ENCODE measurements around the gene EIF2AK2. TPM values are rescaled to one million over a fixed set of nuclear protein-coding genes. Genes with fewer than 3 reads are reported as not detected.

Gene EIF2AK2
- total and polyA plus RNA-seq, 2 experiments from 2014 or later: 33.8 to 35.5 TPM

DNA sequence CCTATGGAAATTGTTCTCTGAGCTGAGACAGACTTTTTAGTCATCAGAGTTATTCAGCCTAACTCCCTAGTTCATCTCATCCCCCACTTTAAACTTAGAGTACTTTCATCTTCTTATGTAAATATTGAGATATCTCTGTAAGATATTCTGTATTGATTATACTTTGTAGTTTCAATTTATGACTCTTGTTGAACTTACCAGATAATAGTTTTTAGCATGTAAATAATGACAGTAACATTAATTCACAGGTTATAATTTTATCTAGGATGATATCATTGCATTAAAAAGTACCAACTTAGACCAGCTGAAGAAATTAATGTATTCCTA is 14.8 kb upstream of the EIF2AK2 start:
- Histone ChIP-seq H3K27me3 (ENCODE audit: insufficient read depth) (no peaks in the 10 kb centered on the region), H3K79me2 (replicated peaks; ENCODE audit: insufficient read depth) (no peaks in the 10 kb centered on the region), H3K4me1 (ENCODE audit: insufficient read depth) (no peaks in the 10 kb centered on the region), H3K27ac (ENCODE audit: low read depth) (no peak overlapping the region), H3K36me3 (ENCODE audit: insufficient read depth) (no peaks in the 10 kb centered on the region), H4K20me1 (replicated peaks; ENCODE audit: insufficient read depth) (no peaks in the 10 kb centered on the region), H3K9me2 (ENCODE audit: insufficient read depth) (no peaks in the 10 kb centered on the region), H3K4me3 (no peak overlapping the region), H2AFZ (0 out of 2 replicates have a peak overlapping the region, but pooled peaks have one; percentile 60), H3F3A (replicated peaks; ENCODE audit: low read depth) (no peaks in the 10 kb centered on the region), H3K4me2 (no peak overlapping the region)
- peaks cover 2% of the 10 kb centered on the region; the same call in 1 of the 3 replicates for H3K4me1 Mint-ChIP-seq
- ATAC-seq (no peak), DNase-seq (ENCODE audit: low spot score) (no peak)
- H3K27ac Mint-ChIP-seq: no peak overlapping the region
- H3K9me3 Mint-ChIP-seq: no peaks in the 10 kb centered on the region
- H3K4me3 Mint-ChIP-seq: no peak overlapping the region
- TF ChIP-seq ZNF114 (CRISPR knock-in tag; IDR thresholded peaks at IDR 0.05) (no peak), EZH2 (IDR thresholded peaks at IDR 0.05; ENCODE audit: low read depth, unreplicated experiment) (no peak), ZNF462 (CRISPR knock-in tag; IDR thresholded peaks at IDR 0.05) (no peak)
- peaks cover 1% of the 10 kb centered on the region for H3K27me3 Mint-ChIP-seq (ENCODE audit: insufficient read depth, low read depth, poor library complexity)
- no peaks in the 10 kb centered on the region for H3K36me3 Mint-ChIP-seq (ENCODE audit: low read depth)

DNA sequence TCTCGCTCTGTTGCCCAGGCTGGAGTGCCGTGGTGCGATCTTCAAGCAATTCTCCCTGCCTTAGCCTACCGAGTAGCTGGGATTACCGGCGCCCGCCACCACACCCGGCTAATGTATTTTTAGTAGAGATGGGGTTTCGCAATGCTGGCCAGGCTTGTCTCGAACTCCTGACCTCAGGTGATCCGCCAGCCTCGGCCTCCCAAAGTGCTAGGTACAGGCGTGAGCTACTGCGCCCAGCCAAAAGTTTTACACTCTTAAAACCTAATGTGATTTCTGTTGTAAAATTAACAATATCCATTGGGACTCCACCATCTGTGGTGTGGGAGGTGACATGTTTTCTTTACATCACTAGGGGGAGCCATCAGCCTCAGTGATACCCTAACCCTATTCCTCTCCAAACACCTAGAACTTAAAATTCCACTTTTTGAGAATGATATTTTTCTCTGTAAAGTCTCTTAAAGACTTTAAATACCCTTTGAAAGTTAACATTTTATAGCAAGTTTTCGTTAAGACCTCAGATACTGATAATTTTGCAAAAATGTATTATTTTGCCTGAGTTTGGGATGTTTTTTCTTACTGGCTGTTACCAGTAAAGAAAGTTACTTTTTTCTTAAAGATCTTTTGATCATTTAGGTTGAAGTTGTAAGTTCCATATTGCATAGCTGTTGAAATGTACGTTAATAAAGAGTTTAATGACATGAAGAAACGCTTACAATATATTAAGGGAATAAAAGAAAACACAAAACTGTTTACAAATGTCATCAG is 11.6 kb upstream of the EIF2AK2 start:
- Histone ChIP-seq H3K4me1 (ENCODE audit: insufficient read depth) (no peaks in the 10 kb centered on the region), H3F3A (replicated peaks; ENCODE audit: low read depth) (no peaks in the 10 kb centered on the region), H2AFZ (peak overlapping the region; percentile 12; the same call in 1 of the 2 replicates), H3K4me2 (no peak overlapping the region), H3K79me2 (replicated peaks; ENCODE audit: insufficient read depth) (no peaks in the 10 kb centered on the region), H3K9me2 (ENCODE audit: insufficient read depth) (no peaks in the 10 kb centered on the region), H3K27ac (ENCODE audit: low read depth) (no peak overlapping the region), H3K27me3 (ENCODE audit: insufficient read depth) (no peaks in the 10 kb centered on the region), H3K36me3 (ENCODE audit: insufficient read depth) (peaks cover 4% of the 10 kb centered on the region; the same call in 1 of the 2 replicates), H3K4me3 (no peak overlapping the region), H4K20me1 (replicated peaks; ENCODE audit: insufficient read depth) (no peaks in the 10 kb centered on the region)
- Mint-ChIP-seq H3K27me3 (ENCODE audit: insufficient read depth, low read depth, poor library complexity) (peaks cover 2% of the 10 kb centered on the region), H3K4me1 (peaks cover 2% of the 10 kb centered on the region; the same call in 1 of the 3 replicates), H3K36me3 (ENCODE audit: low read depth) (peaks cover 17% of the 10 kb centered on the region), H3K27ac (no peak overlapping the region), H3K9me3 (peaks cover 25% of the 10 kb centered on the region), H3K4me3 (no peak overlapping the region)
- DNase-seq (ENCODE audit: low spot score): peak; percentile 80
- ATAC-seq: peak; percentile 99
- peak; percentile 87 to 97 for TF ChIP-seq CTCF (conservative IDR thresholded peaks at IDR 0.05; ENCODE audit: low read depth in 2 of 2)
- TF ChIP-seq, protein P1, sequence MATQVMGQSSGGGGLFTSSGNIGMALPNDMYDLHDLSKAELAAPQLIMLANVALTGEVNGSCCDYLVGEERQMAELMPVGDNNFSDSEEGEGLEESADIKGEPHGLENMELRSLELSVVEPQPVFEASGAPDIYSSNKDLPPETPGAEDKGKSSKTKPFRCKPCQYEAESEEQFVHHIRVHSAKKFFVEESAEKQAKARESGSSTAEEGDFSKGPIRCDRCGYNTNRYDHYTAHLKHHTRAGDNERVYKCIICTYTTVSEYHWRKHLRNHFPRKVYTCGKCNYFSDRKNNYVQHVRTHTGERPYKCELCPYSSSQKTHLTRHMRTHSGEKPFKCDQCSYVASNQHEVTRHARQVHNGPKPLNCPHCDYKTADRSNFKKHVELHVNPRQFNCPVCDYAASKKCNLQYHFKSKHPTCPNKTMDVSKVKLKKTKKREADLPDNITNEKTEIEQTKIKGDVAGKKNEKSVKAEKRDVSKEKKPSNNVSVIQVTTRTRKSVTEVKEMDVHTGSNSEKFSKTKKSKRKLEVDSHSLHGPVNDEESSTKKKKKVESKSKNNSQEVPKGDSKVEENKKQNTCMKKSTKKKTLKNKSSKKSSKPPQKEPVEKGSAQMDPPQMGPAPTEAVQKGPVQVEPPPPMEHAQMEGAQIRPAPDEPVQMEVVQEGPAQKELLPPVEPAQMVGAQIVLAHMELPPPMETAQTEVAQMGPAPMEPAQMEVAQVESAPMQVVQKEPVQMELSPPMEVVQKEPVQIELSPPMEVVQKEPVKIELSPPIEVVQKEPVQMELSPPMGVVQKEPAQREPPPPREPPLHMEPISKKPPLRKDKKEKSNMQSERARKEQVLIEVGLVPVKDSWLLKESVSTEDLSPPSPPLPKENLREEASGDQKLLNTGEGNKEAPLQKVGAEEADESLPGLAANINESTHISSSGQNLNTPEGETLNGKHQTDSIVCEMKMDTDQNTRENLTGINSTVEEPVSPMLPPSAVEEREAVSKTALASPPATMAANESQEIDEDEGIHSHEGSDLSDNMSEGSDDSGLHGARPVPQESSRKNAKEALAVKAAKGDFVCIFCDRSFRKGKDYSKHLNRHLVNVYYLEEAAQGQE (IDR thresholded peaks at IDR 0.05; ENCODE audit: unreplicated experiment): no peak
